Activated CD4-positive, alpha-beta T cell treated with anti-CD3 and anti-CD28 coated beads, Interleukin-10, Interleukin-2, amounts not matched to agents 100 ng/mL and 50 ng/mL, durations not matched to agents 16 hours and 8 hours (primary cell): ENCODE measurements around the gene ACSM2B.
"Not testable (repeated sequence)": the region's sequence is repeated elsewhere in the genome, so short reads cannot be mapped to it uniquely, and the experiment has no call there.

Source experiments
- DNase-seq: peaks from one replicate; pipeline ENCODE4 v3.0.0-alpha.2; 2020

Gene ACSM2B

GRCh38 chr16:20592780-20593179 is 16.6 kb upstream of the ACSM2B start:
- DNase-seq = not testable (repeated sequence)

- DNase-seq = not testable (repeated sequence)
These were observed 13.3 kb upstream of the ACSM2B start for GRCh38 chr16:20589486-20589885.

GRCh38 chr16:20587645-20588074 is 11.5 kb upstream of the ACSM2B start:
- DNase-seq = not testable (repeated sequence)

- DNase-seq = not testable (repeated sequence)
These were observed 10.5 kb upstream of the ACSM2B start for GRCh38 chr16:20586716-20587115.

- not testable (repeated sequence) for DNase-seq
These were observed 9.9 kb upstream of the ACSM2B start for GRCh38 chr16:20586112-20586511.

GRCh38 chr16:20580487-20581259 is 4.5 kb upstream of the ACSM2B start:
- DNase-seq = not testable (repeated sequence)

- not testable (repeated sequence) for DNase-seq
These were observed 1.9 kb upstream of the ACSM2B start for GRCh38 chr16:20578091-20578490.

GRCh38 chr16:20569117-20569651 is 7.0 kb downstream of the ACSM2B start:
- not testable (repeated sequence) for DNase-seq

GRCh38 chr16:20568404-20568803 is 7.8 kb downstream of the ACSM2B start:
- no peak for DNase-seq

- DNase-seq = no peak
These were observed 9.3 kb downstream of the ACSM2B start for GRCh38 chr16:20566864-20567263.

- DNase-seq = not testable (repeated sequence)
These were observed 10.8 kb downstream of the ACSM2B start for GRCh38 chr16:20565334-20565733.

GRCh38 chr16:20564218-20564617 is 11.9 kb downstream of the ACSM2B start:
- DNase-seq = not testable (repeated sequence)

GRCh38 chr16:20555628-20556027 is 20.5 kb downstream of the ACSM2B start:
- not testable (repeated sequence) for DNase-seq

- DNase-seq = not testable (repeated sequence)
These were observed 21.5 kb downstream of the ACSM2B start for GRCh38 chr16:20554689-20555088.

GRCh38 chr16:20553493-20553892 is 22.7 kb downstream of the ACSM2B start:
- DNase-seq = not testable (repeated sequence)

- not testable (repeated sequence) for DNase-seq
These were observed 29.2 kb downstream of the ACSM2B start for GRCh38 chr16:20546951-20547350.

- not testable (repeated sequence) for DNase-seq
These were observed 29.8 kb downstream of the ACSM2B start for GRCh38 chr16:20546278-20546853.

- DNase-seq = not testable (repeated sequence)
These were observed 35.4 kb downstream of the ACSM2B start for GRCh38 chr16:20540603-20541316.

GRCh38 chr16:20538687-20539086 is 37.5 kb downstream of the ACSM2B start:
- no peak for DNase-seq

GRCh38 chr16:20538181-20538580 is 38.0 kb downstream of the ACSM2B start:
- DNase-seq = no peak

GRCh38 chr16:20536669-20537068 is 39.5 kb downstream of the ACSM2B start:
- not testable (repeated sequence) for DNase-seq

- not testable (repeated sequence) for DNase-seq
These were observed 43.8 kb downstream of the ACSM2B start for GRCh38 chr16:20532284-20532792.

GRCh38 chr16:20531795-20532194 is 44.4 kb downstream of the ACSM2B start:
- DNase-seq = not testable (repeated sequence)
